Mammary epithelial cell (primary cell): Measurements from ENCODE around the gene MYO16.

Experiments used
- EZH2 ChIP-seq: IDR thresholded peaks from 2 replicates; pipeline ENCODE4 v1.6.1; 2012; ENCODE audit warnings: low read length, inconsistent platforms, borderline replicate concordance
- TF ChIP-seq, protein P1 (sequence below), 2 donors: IDR thresholded peaks in 1 of 2; conservative IDR thresholded peaks in 1 of 2; 2 replicates each; pipeline ENCODE4 v1.5.1; 2011 to 2012; ENCODE audit warnings: inconsistent platforms in 2 of 2, low read length in 2 of 2, mild to moderate bottlenecking in 2 of 2, control low read depth in 1 of 2, low read depth in 1 of 2; ENCODE audit not compliant: insufficient read depth in 1 of 2; ENCODE audit errors: extremely low read depth in 1 of 2

DNA sequence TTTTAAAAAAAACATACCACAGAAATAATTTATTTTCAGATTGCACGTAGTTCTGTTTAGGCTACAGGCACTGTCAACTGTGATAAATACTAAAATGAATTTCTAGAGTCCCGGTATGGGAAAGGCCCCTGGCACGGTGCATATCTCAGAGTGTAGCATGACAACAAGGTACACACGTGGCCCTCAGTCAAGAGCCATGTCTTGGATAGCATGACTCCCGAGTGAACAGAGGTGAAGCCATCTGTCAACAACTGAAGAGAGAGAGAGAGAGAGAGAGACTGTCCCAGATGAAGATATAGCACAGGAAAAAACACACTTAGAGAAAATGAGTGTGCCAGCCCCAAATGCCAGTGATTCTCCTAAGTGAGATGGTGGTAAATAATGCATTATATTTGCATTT, 297.5 kb downstream of the MYO16 start:
- TF ChIP-seq, protein P1, sequence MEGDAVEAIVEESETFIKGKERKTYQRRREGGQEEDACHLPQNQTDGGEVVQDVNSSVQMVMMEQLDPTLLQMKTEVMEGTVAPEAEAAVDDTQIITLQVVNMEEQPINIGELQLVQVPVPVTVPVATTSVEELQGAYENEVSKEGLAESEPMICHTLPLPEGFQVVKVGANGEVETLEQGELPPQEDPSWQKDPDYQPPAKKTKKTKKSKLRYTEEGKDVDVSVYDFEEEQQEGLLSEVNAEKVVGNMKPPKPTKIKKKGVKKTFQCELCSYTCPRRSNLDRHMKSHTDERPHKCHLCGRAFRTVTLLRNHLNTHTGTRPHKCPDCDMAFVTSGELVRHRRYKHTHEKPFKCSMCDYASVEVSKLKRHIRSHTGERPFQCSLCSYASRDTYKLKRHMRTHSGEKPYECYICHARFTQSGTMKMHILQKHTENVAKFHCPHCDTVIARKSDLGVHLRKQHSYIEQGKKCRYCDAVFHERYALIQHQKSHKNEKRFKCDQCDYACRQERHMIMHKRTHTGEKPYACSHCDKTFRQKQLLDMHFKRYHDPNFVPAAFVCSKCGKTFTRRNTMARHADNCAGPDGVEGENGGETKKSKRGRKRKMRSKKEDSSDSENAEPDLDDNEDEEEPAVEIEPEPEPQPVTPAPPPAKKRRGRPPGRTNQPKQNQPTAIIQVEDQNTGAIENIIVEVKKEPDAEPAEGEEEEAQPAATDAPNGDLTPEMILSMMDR (conservative IDR thresholded peaks at IDR 0.05 in 1 of 2, IDR thresholded peaks at IDR 0.05 in 1 of 2; ENCODE audit: extremely low read depth in 1 of 2, insufficient read depth in 1 of 2, low read depth in 1 of 2, low read length in 2 of 2), result no peak
- TF ChIP-seq EZH2, result no peak
